ENCODE results near the gene PCNP.

The PCNP gene

GRCh38 chr3:101573449-101574387 lies at the start of gene PCNP:
PCNP (plus strand) TSS chr3:101574180; CDS start chr3:101574216, 36 bp downstream.
- Histone ChIP-seq H3K27me3 (ENCODE audit: control insufficient read depth in 1 of 2, insufficient read depth in 2 of 2, low read length in 2 of 2) (no peaks in the 10 kb centered on the region), H3K27ac (ENCODE audit: low read length) (peak within 1 kb of the TSS; percentile 90)

DNA sequence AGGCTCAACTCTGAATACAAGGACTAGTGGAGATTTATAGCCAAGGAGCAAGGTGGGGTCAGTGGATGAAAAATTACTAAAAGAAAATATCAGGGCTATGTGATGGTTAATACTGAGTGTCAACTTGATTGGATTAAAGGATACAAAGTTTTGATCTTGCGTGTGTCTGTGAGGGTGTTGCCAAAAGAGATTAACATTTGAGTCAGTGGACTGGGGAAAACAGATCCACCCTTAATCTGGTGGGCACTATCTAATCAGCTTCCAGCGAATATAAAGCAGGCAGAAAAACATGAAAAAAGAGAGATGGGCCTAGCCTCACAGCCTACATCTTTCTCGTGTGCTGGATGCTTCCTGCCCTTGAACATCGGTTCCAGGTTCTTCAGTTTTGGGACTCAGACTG lies 46.5 kb upstream of the PCNP start:
- no peak overlapping the region for H3K4me3 ChIP-seq (ENCODE audit: low read length in 2 of 2)
- no peaks in the 10 kb centered on the region for H3K36me3 ChIP-seq (ENCODE audit: control insufficient read depth in 2 of 2, insufficient read depth in 2 of 2, low read length in 2 of 2)
- no peak overlapping the region for H3K9ac ChIP-seq (ENCODE audit: low read length in 2 of 2)
- H3K27me3 ChIP-seq (ENCODE audit: control insufficient read depth in 1 of 2, insufficient read depth in 2 of 2, low read length in 2 of 2): no peaks in the 10 kb centered on the region
- no peaks in the 10 kb centered on the region for H3K9me3 ChIP-seq (ENCODE audit: control insufficient read depth in 2 of 2, low read length in 2 of 2)
- H3K4me1 ChIP-seq (ENCODE audit: control insufficient read depth, insufficient read depth, low read length): no peaks in the 10 kb centered on the region
- H3K27ac ChIP-seq (ENCODE audit: low read length): no peak overlapping the region

More at GRCh38 chr3:101573449-101574387, at the start of gene PCNP:
- Histone ChIP-seq H3K9ac (ENCODE audit: low read length in 2 of 2) (peak within 1 kb of the TSS; percentile 99), H3K4me1 (ENCODE audit: control insufficient read depth, insufficient read depth, low read length) (peaks cover 6% of the 10 kb centered on the region), H3K4me3 (ENCODE audit: low read length in 2 of 2) (peak within 1 kb of the TSS; percentile 85 to 93), H3K36me3 (ENCODE audit: control insufficient read depth in 2 of 2, insufficient read depth in 2 of 2, low read length in 2 of 2) (peaks cover 0 to 3% of the 10 kb centered on the region in 2 donors), H3K9me3 (ENCODE audit: control insufficient read depth in 2 of 2, low read length in 2 of 2) (no peaks in the 10 kb centered on the region)

DNA sequence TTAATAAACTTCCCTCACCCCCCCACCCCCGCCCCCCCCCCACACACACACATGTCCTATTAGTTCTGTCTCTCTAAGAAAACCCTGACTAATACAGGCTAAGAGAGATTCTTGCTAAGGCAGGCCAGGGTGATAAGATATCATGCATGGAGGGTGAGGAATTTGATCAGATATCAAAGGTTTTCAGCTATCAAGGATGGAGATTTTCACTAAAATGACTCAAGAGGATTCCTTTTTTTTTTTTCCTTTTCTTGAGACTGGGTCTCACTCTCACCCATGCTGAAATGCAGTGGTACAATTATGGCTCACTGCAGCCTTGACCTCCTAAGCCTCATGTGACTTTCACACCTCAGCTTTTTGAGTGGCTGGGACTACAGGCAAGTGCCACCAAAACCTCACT lies 46.1 kb upstream of the PCNP start:
- H3K36me3 ChIP-seq (ENCODE audit: control insufficient read depth in 2 of 2, insufficient read depth in 2 of 2, low read length in 2 of 2): no peaks in the 10 kb centered on the region
- H3K4me3 ChIP-seq (ENCODE audit: low read length in 2 of 2): no peak overlapping the region
- H3K9ac ChIP-seq (ENCODE audit: low read length in 2 of 2): no peak overlapping the region
- H3K27me3 ChIP-seq (ENCODE audit: control insufficient read depth in 1 of 2, insufficient read depth in 2 of 2, low read length in 2 of 2): no peaks in the 10 kb centered on the region
- no peaks in the 10 kb centered on the region for H3K4me1 ChIP-seq (ENCODE audit: control insufficient read depth, insufficient read depth, low read length)
- H3K9me3 ChIP-seq (ENCODE audit: control insufficient read depth in 2 of 2, low read length in 2 of 2): no peaks in the 10 kb centered on the region
- H3K27ac ChIP-seq (ENCODE audit: low read length): no peak overlapping the region

- H3K4me1 ChIP-seq (ENCODE audit: control insufficient read depth, insufficient read depth, low read length): no peaks in the 10 kb centered on the region
- H3K27ac ChIP-seq (ENCODE audit: low read length): no peak overlapping the region
- no peaks in the 10 kb centered on the region for H3K27me3 ChIP-seq (ENCODE audit: control insufficient read depth in 1 of 2, insufficient read depth in 2 of 2, low read length in 2 of 2)
- H3K36me3 ChIP-seq (ENCODE audit: control insufficient read depth in 2 of 2, insufficient read depth in 2 of 2, low read length in 2 of 2): no peaks in the 10 kb centered on the region
- no peak overlapping the region for H3K4me3 ChIP-seq (ENCODE audit: low read length in 2 of 2)
- no peaks in the 10 kb centered on the region for H3K9me3 ChIP-seq (ENCODE audit: control insufficient read depth in 2 of 2, low read length in 2 of 2)
- no peak overlapping the region for H3K9ac ChIP-seq (ENCODE audit: low read length in 2 of 2)
Observed at GRCh38 chr3:101529816-101530685, 43.9 kb upstream of the PCNP start.

GRCh38 chr3:101530686-101531047 lies 43.3 kb upstream of the PCNP start:
- Histone ChIP-seq H3K9ac (ENCODE audit: low read length in 2 of 2) (no peak overlapping the region), H3K9me3 (ENCODE audit: control insufficient read depth in 2 of 2, low read length in 2 of 2) (no peaks in the 10 kb centered on the region), H3K36me3 (ENCODE audit: control insufficient read depth in 2 of 2, insufficient read depth in 2 of 2, low read length in 2 of 2) (no peaks in the 10 kb centered on the region), H3K27ac (ENCODE audit: low read length) (no peak overlapping the region), H3K4me1 (ENCODE audit: control insufficient read depth, insufficient read depth, low read length) (no peaks in the 10 kb centered on the region), H3K27me3 (ENCODE audit: control insufficient read depth in 1 of 2, insufficient read depth in 2 of 2, low read length in 2 of 2) (no peaks in the 10 kb centered on the region), H3K4me3 (ENCODE audit: low read length in 2 of 2) (no peak overlapping the region)

- no peaks in the 10 kb centered on the region for H3K36me3 ChIP-seq (ENCODE audit: control insufficient read depth in 2 of 2, insufficient read depth in 2 of 2, low read length in 2 of 2)
- no peaks in the 10 kb centered on the region for H3K9me3 ChIP-seq (ENCODE audit: control insufficient read depth in 2 of 2, low read length in 2 of 2)
- no peak overlapping the region for H3K4me3 ChIP-seq (ENCODE audit: low read length in 2 of 2)
- no peak overlapping the region for H3K9ac ChIP-seq (ENCODE audit: low read length in 2 of 2)
- no peak overlapping the region for H3K27ac ChIP-seq (ENCODE audit: low read length)
- H3K4me1 ChIP-seq (ENCODE audit: control insufficient read depth, insufficient read depth, low read length): no peaks in the 10 kb centered on the region
- no peaks in the 10 kb centered on the region for H3K27me3 ChIP-seq (ENCODE audit: control insufficient read depth in 1 of 2, insufficient read depth in 2 of 2, low read length in 2 of 2)
Observed at GRCh38 chr3:101531473-101532086, 42.4 kb upstream of the PCNP start.

- no peaks in the 10 kb centered on the region for H3K9me3 ChIP-seq (ENCODE audit: control insufficient read depth in 2 of 2, low read length in 2 of 2)
Observed at GRCh38 chr3:101532783-101533602, 41.0 kb upstream of the PCNP start.

DNA sequence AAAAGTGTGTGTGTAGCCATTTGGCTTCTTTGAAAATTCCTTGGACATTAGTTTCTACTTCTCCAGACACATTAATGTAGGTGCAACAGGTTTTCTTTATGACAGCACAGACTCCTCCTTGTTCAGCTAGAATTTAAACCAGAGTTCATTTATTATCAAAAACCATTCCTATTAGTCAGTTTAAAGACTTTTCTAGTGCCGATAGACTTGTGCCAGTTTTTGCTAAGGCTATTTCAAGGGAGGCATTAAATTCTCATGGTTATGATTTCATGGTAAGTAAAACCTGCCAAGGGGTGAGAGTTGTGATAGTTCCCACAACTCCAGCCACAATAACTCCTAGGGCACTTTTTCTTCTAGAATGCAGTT lies 40.4 kb upstream of the PCNP start:
- Histone ChIP-seq H3K4me3 (ENCODE audit: low read length in 2 of 2) (no peak overlapping the region), H3K4me1 (ENCODE audit: control insufficient read depth, insufficient read depth, low read length) (no peaks in the 10 kb centered on the region), H3K9ac (ENCODE audit: low read length in 2 of 2) (no peak overlapping the region), H3K27ac (ENCODE audit: low read length) (no peak overlapping the region), H3K27me3 (ENCODE audit: control insufficient read depth in 1 of 2, insufficient read depth in 2 of 2, low read length in 2 of 2) (no peaks in the 10 kb centered on the region), H3K9me3 (ENCODE audit: control insufficient read depth in 2 of 2, low read length in 2 of 2) (no peaks in the 10 kb centered on the region), H3K36me3 (ENCODE audit: control insufficient read depth in 2 of 2, insufficient read depth in 2 of 2, low read length in 2 of 2) (no peaks in the 10 kb centered on the region)

More at GRCh38 chr3:101532783-101533602, 41.0 kb upstream of the PCNP start:
- Histone ChIP-seq H3K27ac (ENCODE audit: low read length) (no peak overlapping the region), H3K36me3 (ENCODE audit: control insufficient read depth in 2 of 2, insufficient read depth in 2 of 2, low read length in 2 of 2) (no peaks in the 10 kb centered on the region), H3K9ac (ENCODE audit: low read length in 2 of 2) (no peak overlapping the region), H3K4me1 (ENCODE audit: control insufficient read depth, insufficient read depth, low read length) (no peaks in the 10 kb centered on the region), H3K4me3 (ENCODE audit: low read length in 2 of 2) (no peak overlapping the region), H3K27me3 (ENCODE audit: control insufficient read depth in 1 of 2, insufficient read depth in 2 of 2, low read length in 2 of 2) (no peaks in the 10 kb centered on the region)

DNA sequence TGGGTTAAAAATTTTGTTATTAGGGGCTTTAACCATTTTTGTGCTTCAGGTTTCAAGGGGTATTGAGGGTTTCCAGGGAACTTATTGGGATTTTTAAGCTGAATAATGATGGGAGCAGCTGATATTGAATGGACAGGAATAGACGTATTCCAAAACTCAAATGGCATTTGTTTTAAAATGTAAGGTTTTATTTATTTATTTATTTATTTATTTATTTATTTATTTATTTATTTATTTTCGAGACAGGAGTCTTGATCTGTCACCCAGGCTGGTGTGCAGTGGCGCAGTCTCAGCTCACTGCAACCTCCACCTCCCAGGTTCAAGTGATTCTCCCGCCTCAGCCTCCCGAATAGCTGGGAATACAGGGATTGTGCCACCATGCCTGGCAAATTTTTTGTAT lies 38.8 kb upstream of the PCNP start:
- H3K36me3 ChIP-seq (ENCODE audit: control insufficient read depth in 2 of 2, insufficient read depth in 2 of 2, low read length in 2 of 2): no peaks in the 10 kb centered on the region
- H3K27me3 ChIP-seq (ENCODE audit: control insufficient read depth in 1 of 2, insufficient read depth in 2 of 2, low read length in 2 of 2): no peaks in the 10 kb centered on the region
- H3K4me3 ChIP-seq (ENCODE audit: low read length in 2 of 2): no peak overlapping the region
- no peaks in the 10 kb centered on the region for H3K4me1 ChIP-seq (ENCODE audit: control insufficient read depth, insufficient read depth, low read length)
- no peaks in the 10 kb centered on the region for H3K9me3 ChIP-seq (ENCODE audit: control insufficient read depth in 2 of 2, low read length in 2 of 2)
- H3K27ac ChIP-seq (ENCODE audit: low read length): no peak overlapping the region
- no peak overlapping the region for H3K9ac ChIP-seq (ENCODE audit: low read length in 2 of 2)

DNA sequence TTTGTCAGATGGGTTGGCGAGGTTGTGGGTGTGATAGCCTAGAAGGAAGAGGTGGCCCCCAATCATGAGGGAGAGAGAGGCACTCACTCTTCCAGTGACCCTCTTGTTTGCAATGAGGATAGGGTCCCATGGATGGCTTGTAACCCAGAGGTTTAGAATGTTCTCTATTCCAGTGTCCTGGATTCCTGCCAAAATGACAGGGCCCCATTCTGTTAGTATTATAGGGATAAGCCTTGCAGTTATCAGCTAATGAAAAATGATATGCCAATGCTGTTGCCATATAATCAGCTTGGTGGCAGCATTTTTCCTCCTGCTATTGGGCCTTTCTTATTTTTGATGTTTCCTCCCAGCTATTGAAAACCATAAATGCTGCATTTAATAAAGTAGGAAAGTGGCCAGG lies 37.7 kb upstream of the PCNP start:
- Histone ChIP-seq H3K9ac (ENCODE audit: low read length in 2 of 2) (no peak overlapping the region), H3K27me3 (ENCODE audit: control insufficient read depth in 1 of 2, insufficient read depth in 2 of 2, low read length in 2 of 2) (no peaks in the 10 kb centered on the region), H3K27ac (ENCODE audit: low read length) (no peak overlapping the region), H3K9me3 (ENCODE audit: control insufficient read depth in 2 of 2, low read length in 2 of 2) (no peaks in the 10 kb centered on the region), H3K36me3 (ENCODE audit: control insufficient read depth in 2 of 2, insufficient read depth in 2 of 2, low read length in 2 of 2) (no peaks in the 10 kb centered on the region), H3K4me1 (ENCODE audit: control insufficient read depth, insufficient read depth, low read length) (no peaks in the 10 kb centered on the region), H3K4me3 (ENCODE audit: low read length in 2 of 2) (no peak overlapping the region)

Data from stomach smooth muscle (tissue), 2 donors.